Activated T-cell treated with anti-CD3 and anti-CD28 coated beads for 48 hours (primary cell): ENCODE results near the gene TDG.

Source experiments
- DNase-seq: peaks from one replicate; pipeline ENCODE4 v3.0.0-alpha.2; 2020; ENCODE audit warnings: low read depth

TDG gene

GRCh38 chr12:103965590-103966504 is at the start of gene TDG:
Gene TDG, plus strand, starts transcription at chr12:103965872. Its CDS starts 166 bp downstream, at chr12:103966038.
- peak; percentile 95 for DNase-seq

- DNase-seq = no peak
These were observed 47.8 kb upstream of the TDG start for GRCh38 chr12:103917873-103918272.

- peak; percentile 45 for DNase-seq
These were observed 40.7 kb upstream of the TDG start for GRCh38 chr12:103924761-103925641.

- peak; percentile 27 for DNase-seq
These were observed 37.0 kb upstream of the TDG start for GRCh38 chr12:103928682-103929045.

- peak; percentile 71 for DNase-seq
These were observed 36.5 kb upstream of the TDG start for GRCh38 chr12:103929046-103929783.

GRCh38 chr12:103929784-103930033 is 36.0 kb upstream of the TDG start:
- no peak for DNase-seq

- peak; percentile 99 for DNase-seq
These were observed 35.5 kb upstream of the TDG start, which contains the start of gene HSP90B1 for GRCh38 chr12:103930034-103930786. Gene HSP90B1, plus strand, starts transcription at chr12:103930410. Its CDS starts 106 bp downstream, at chr12:103930516.

- DNase-seq = no peak
These were observed 34.6 kb upstream of the TDG start for GRCh38 chr12:103930787-103931735.

GRCh38 chr12:103933237-103933636 is 32.4 kb upstream of the TDG start:
- no peak for DNase-seq

GRCh38 chr12:103936679-103937078 is 29.0 kb upstream of the TDG start:
- no peak for DNase-seq

GRCh38 chr12:103944964-103945363 is 20.7 kb upstream of the TDG start:
- no peak for DNase-seq

GRCh38 chr12:103947871-103948555 is 17.7 kb upstream of the TDG start:
- no peak for DNase-seq

GRCh38 chr12:103948746-103949406 is 16.8 kb upstream of the TDG start:
- DNase-seq = no peak

- DNase-seq = no peak
These were observed 13.2 kb upstream of the TDG start for GRCh38 chr12:103952497-103952896.

GRCh38 chr12:103955811-103956508 is 9.7 kb upstream of the TDG start:
- DNase-seq = no peak

- DNase-seq = no peak
These were observed 9.1 kb upstream of the TDG start for GRCh38 chr12:103956509-103957027.

GRCh38 chr12:103957865-103958388 is 7.7 kb upstream of the TDG start:
- DNase-seq = no peak

GRCh38 chr12:103958621-103959020 is 7.1 kb upstream of the TDG start:
- no peak for DNase-seq
